Heart left ventricle (tissue), 16 donors: ENCODE data around the gene CTNNA1. TPM values are rescaled to one million over a fixed set of nuclear protein-coding genes. Genes with fewer than 3 reads are reported as not detected.
"Not testable (repeated sequence)": the region's sequence is repeated elsewhere in the genome, so short reads cannot be mapped to it uniquely, and the experiment has no call there.

Source experiments
- ATAC-seq, 4 donors: fragments of 200-7000 bp; cut with Tn5 transposase; one replicate each; pipeline ENCODE4 v1.9.1; 2020 to 2022; ENCODE audit warnings: moderate library complexity in 4 of 4, mild to moderate bottlenecking in 3 of 4, moderate number of reproducible peaks in 1 of 4
- DNase-seq, 5 donors: peaks; one replicate each; pipeline ENCODE4 v3.0.0-alpha.2; 2020
- H3K27ac ChIP-seq, 12 donors: fragments of 200-600 bp; sonication (generic) in 4 of 12; one replicate each; pipeline versions ENCODE4 v1.5.0 to v1.8.0; 2016 to 2022; ENCODE audit warnings: mild to moderate bottlenecking in 2 of 12
- H3K27me3 ChIP-seq, 9 donors: fragments of 200-600 bp; sonication (generic) in 2 of 9; one replicate each; pipeline versions ENCODE4 v1.5.1 to v1.8.0; 2016 to 2022; ENCODE audit warnings: mild to moderate bottlenecking in 3 of 9
- H3K36me3 ChIP-seq, 9 donors: fragments of 200-600 bp; sonication (generic) in 2 of 9; one replicate each; pipeline versions ENCODE4 v1.5.0 to v1.8.0; 2018 to 2022; ENCODE audit warnings: mild to moderate bottlenecking in 2 of 9
- H3K4me1 ChIP-seq, 12 donors: fragments of 200-600 bp; sonication (generic) in 4 of 12; one replicate each; pipeline versions ENCODE4 v1.5.0 to v1.8.0; 2016 to 2022; ENCODE audit warnings: mild to moderate bottlenecking in 3 of 12
- H3K4me3 ChIP-seq, 12 donors: fragments of 200-600 bp; sonication (generic) in 4 of 12; one replicate each; pipeline versions ENCODE4 v1.5.0 to v1.8.0; 2017 to 2022; ENCODE audit warnings: mild to moderate bottlenecking in 9 of 12, moderate library complexity in 4 of 12
- H3K9me3 ChIP-seq, 12 donors: fragments of 200-600 bp; sonication (generic) in 4 of 12; one replicate each; pipeline versions ENCODE4 v1.5.0 to v1.8.0; 2016 to 2022; ENCODE audit warnings: mild to moderate bottlenecking in 1 of 12
- POLR2A ChIP-seq, 2 donors: fragments of 450-650 bp; IDR thresholded peaks; one replicate each; pipeline ENCODE4 v1.6.1; 2017; ENCODE audit warnings: antibody characterized with exemption in 2 of 2, mild to moderate bottlenecking in 2 of 2, moderate library complexity in 2 of 2
- WGBS, 4 donors: extraction: QIAGEN DNeasy Blood & Tissue Kit in 2 of 4; methylation state at CpG; one replicate each; pipeline versions ENCODE4 v1.1.5 to v1.1.7; 2013 to 2018; 5-methylcytosine and 5-hydroxymethylcytosine counted together
- intact Hi-C, 10 donors: fragments of 100-400 bp; cut with DNase I; formaldehyde crosslinking; loops; one replicate each; pipeline versions ENCODE4 v1.11.1 to v1.14.2; 2022
- polyA plus RNA-seq, 2 donors: library from polyadenylated mRNA; stranded (reverse); fragments of 200-250 nt; gene quantifications; one replicate each; pipeline ENCODE4 v1.2.3, GENCODE V29; 2013
- total RNA-seq, 9 donors: library from RNA; depleted of rRNA in 2 of 9; stranded (reverse); fragments of >200 nt in 2 of 9; fragmentation: NEBNext Ultra II Directional in 3 of 9; extraction: Animal tissue kit (Norgen Biotek cat#: 25700) in 3 of 9; gene quantifications; one replicate each; pipeline versions ENCODE4 v1.1.0 to v1.2.4, GENCODE V29; 2016 to 2023
- TF ChIP-seq, protein P1 (sequence below), 12 donors: fragments of 200-600 bp; sonication (generic) in 4 of 12; IDR thresholded peaks; one replicate each; pipeline versions ENCODE4 v1.5.0 to v1.8.0; 2018 to 2022; ENCODE audit warnings: antibody characterized with exemption in 12 of 12, mild to moderate bottlenecking in 5 of 12
- donor health status: ischemic (EF 13 %, LVEDD 7.1; RV severe dilation, severe dysfunction).
- donor health status: healthy with polysubstance abuse.
- donor health status: DM: no; HTN: yes; CAD: no.
- donor health status: DM: no; HTN: no; CAD: no.
- donor health status: ischemic (EF 25% LVEDD 6.9; RV normal size, moderate dysfunction).
- donor health status: ischemic (EF 25% LVEDD 5.7; RV mildly dilated, moderate dysfunction).
- donor health status: healthy.
- donor health status: DM: yes; HTN: yes; CAD: no.
- donor health status: ischemic (EF 35%, LVEDD 5.7; RV mildly dilated, moderate dysfunction).
- donor health status: nonischemic (EF 11% LVEDD 7.7; RV severe dilation, severe dysfunction).
- donor health status: DM: yes; HTN: yes; CAD: no.
- donor health status: PGD.
- donor health status: ischemic (EF 29% LVEDD 5.4; RV normal size, mild dysfunction).
- donor health status: nonischemic (EF 23%, LVEDD 6.1; RV moderate dilation, normal function).

Gene CTNNA1
- total and polyA plus RNA-seq, 11 donors, result 140 to 460 (median 399) TPM

DNA sequence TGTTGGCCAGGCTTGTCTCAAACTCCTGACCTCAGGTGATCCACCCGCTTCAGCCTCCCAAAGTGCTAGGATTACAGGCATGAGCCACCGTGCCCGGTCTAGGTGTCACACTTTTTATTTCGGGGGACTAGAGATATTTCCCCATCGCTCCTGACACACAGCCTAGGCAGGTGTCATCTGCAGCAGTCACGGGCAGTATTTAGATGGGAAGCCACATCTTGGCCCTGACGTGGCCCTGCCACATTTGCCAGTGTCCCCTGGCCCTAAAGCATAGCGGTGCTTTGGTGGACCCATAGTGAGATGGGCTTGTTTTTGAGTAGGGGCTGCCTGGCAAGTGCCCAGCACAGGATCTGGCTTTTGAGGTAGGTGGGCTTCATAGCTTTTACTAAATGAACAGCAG, 167.0 kb downstream of the CTNNA1 start:
- no peak overlapping the region for H3K27ac ChIP-seq
- ATAC-seq, result no peak
- H3K27me3 ChIP-seq, result no peaks in the 10 kb centered on the region
- peaks cover 0 to 72% (median 50%) of the 10 kb centered on the region in 9 donors for H3K36me3 ChIP-seq
- no peak for DNase-seq
- H3K9me3 ChIP-seq, result no peaks in the 10 kb centered on the region
- H3K4me1 ChIP-seq, result peaks cover 0 to 14% (median 1%) of the 10 kb centered on the region in 12 donors
- intact Hi-C loops, result loop anchor here in 1 of 10 donors (10.0 kb wide), 1 partner anchor 95 kb away; no protein-coding TSS in a partner anchor
- 85 to 98% (median 94%) methylated on average over 8 of the region's 8 CpGs for WGBS, 4 donors
- H3K4me3 ChIP-seq, result no peak overlapping the region
- TF ChIP-seq POLR2A (IDR thresholded peaks at IDR 0.05), result no peak
- TF ChIP-seq, protein P1, sequence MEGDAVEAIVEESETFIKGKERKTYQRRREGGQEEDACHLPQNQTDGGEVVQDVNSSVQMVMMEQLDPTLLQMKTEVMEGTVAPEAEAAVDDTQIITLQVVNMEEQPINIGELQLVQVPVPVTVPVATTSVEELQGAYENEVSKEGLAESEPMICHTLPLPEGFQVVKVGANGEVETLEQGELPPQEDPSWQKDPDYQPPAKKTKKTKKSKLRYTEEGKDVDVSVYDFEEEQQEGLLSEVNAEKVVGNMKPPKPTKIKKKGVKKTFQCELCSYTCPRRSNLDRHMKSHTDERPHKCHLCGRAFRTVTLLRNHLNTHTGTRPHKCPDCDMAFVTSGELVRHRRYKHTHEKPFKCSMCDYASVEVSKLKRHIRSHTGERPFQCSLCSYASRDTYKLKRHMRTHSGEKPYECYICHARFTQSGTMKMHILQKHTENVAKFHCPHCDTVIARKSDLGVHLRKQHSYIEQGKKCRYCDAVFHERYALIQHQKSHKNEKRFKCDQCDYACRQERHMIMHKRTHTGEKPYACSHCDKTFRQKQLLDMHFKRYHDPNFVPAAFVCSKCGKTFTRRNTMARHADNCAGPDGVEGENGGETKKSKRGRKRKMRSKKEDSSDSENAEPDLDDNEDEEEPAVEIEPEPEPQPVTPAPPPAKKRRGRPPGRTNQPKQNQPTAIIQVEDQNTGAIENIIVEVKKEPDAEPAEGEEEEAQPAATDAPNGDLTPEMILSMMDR (IDR thresholded peaks at IDR 0.05), result no peak

DNA sequence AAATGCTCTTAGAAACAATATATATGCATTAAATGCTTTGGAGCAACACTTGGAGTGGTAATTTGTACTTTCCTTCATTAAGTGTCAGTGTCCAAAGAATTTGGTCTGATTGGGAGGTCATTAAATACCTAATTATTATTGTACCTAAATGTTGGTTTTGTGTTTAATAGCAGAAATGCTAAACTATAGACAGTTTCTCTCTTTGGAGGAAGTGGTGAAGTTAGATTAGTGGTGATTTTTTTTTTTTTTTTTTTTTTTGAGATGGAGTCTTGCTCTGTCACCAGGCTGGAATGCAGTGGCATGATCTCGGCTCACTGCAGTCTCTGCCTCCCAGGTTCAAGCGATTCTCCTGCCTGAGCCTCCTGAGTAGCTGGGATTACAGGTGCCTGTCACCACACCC, 168.1 kb downstream of the CTNNA1 start:
- H3K9me3 ChIP-seq, DNase-seq, H3K4me3 ChIP-seq, ATAC-seq, H3K27ac ChIP-seq, H3K27me3 ChIP-seq: not testable (repeated sequence)
- 73 to 95% (median 93%) methylated on average over 2 of the region's 2 CpGs for WGBS, 4 donors
- Histone ChIP-seq H3K4me1 (peaks cover 0 to 14% (median 1%) of the 10 kb centered on the region in 12 donors), H3K36me3 (peaks cover 0 to 75% (median 56%) of the 10 kb centered on the region in 9 donors)
- intact Hi-C loops, result loop anchor here in 1 of 10 donors (10.0 kb wide), 1 partner anchor 97 kb away; no protein-coding TSS in a partner anchor

DNA sequence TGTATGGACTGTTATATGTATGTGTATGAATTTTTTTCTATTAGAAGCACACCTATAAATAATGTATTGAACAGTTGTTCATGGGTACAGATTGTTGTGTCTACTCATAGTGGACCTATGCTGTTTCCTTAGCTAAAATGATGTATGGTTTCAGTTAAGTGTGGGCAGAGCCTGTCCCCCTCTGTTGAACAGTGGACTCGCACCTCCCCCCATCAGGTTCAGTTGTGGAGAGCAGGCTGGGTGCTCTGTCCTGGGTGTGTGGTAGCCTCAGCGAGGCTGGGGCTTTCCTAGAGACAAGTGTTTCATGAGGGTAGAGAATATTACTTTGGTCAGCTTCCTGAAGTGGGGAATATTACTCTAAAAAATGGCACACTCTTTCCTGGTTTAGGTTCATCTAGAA, 169.3 kb downstream of the CTNNA1 start:
- Histone ChIP-seq H3K4me1 (peaks cover 0 to 22% (median 8%) of the 10 kb centered on the region in 12 donors), H3K27me3 (no peaks in the 10 kb centered on the region), H3K27ac (no peak overlapping the region), H3K36me3 (peaks cover 0 to 78% (median 62%) of the 10 kb centered on the region in 9 donors), H3K9me3 (no peaks in the 10 kb centered on the region), H3K4me3 (no peak overlapping the region)
- ATAC-seq (no peak), DNase-seq (no peak)
- TF ChIP-seq, protein P1 (IDR thresholded peaks at IDR 0.05), result no peak
- no peak for TF ChIP-seq POLR2A (IDR thresholded peaks at IDR 0.05)
- 88 to 95% (median 92%) methylated on average over 2 of the region's 2 CpGs for WGBS, 4 donors
- intact Hi-C loops, result loop anchor here in 1 of 10 donors (10.0 kb wide), 1 partner anchor 98 kb away; no protein-coding TSS in a partner anchor

DNA sequence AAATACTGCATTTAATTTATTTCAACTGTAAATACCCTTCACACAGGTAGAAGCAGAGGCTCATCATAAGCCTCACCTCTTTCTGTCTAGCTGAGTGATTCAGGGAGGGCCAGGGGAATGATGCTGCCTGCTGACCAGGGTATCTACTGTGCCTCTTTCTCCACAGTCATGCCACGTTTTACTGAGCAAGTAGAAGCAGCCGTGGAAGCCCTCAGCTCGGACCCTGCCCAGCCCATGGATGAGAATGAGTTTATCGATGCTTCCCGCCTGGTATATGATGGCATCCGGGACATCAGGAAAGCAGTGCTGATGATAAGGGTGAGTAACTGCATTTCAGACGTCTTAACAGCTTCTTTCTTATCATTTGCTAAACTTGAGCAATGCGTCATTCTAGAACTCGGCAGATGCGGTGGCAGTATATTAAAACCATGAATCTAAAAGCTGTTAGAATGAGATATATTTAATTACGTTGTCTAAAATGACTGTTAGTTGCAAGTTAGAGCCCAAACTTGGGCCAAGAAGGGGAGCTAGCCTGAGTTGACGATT, 171.9 kb downstream of the CTNNA1 start:
- TF ChIP-seq, protein P1 (IDR thresholded peaks at IDR 0.05), result no peak
- no peak for TF ChIP-seq POLR2A (IDR thresholded peaks at IDR 0.05)
- WGBS, 4 donors, result 84 to 91% (median 84%) methylated on average over 12 of the region's 12 CpGs
- Histone ChIP-seq H3K27ac (no peak overlapping the region), H3K4me1 (peaks cover 0 to 40% (median 26%) of the 10 kb centered on the region in 12 donors), H3K9me3 (no peaks in the 10 kb centered on the region), H3K27me3 (no peaks in the 10 kb centered on the region), H3K36me3 (peaks cover 0 to 76% (median 62%) of the 10 kb centered on the region in 9 donors), H3K4me3 (no peak overlapping the region)
- no peak for ATAC-seq
- no peak for DNase-seq
- intact Hi-C loops, result loop anchor here in 1 of 10 donors (10.0 kb wide), 1 partner anchor 100 kb away; no protein-coding TSS in a partner anchor
